Frontal cortex (tissue), 1 donor: ENCODE results near the gene MRPS15. TPM values are rescaled to one million over a fixed set of nuclear protein-coding genes. Genes with fewer than 3 reads are reported as not detected.
A peak's percentile ranks its signal among the peaks of the same experiment; 100 is the strongest.

ENCODE experiments used
- small RNA-seq: library from RNA; depleted of rRNA; stranded (forward); fragments of <200 nt; gene quantifications from one replicate; pipeline ENCODE3, GENCODE V24; 2014
- total RNA-seq: library from RNA; depleted of rRNA; stranded (reverse); fragments of >200 nt; gene quantifications from one replicate; pipeline ENCODE4 v1.2.3, GENCODE V29; 2014

Gene MRPS15
- total RNA-seq, 1 donor from 2014 or later = 15.9 TPM

Small RNA genes within 50 kb of the gene (small RNA-seq; reads per million reads assigned to genes)
- gene SNORA63C = 0.79 reads per million, percentile 58 among the genes with 10 or more reads in this experiment

Other genes starting within 250 kb of the MRPS15 start
- 80.3 TPM for gene THRAP3, start 239.9 kb downstream of the MRPS15 start, total RNA-seq
- 0.82 TPM for gene SH3D21, start 158.0 kb downstream of the MRPS15 start, total RNA-seq
- gene EVA1B, start 140.7 kb downstream of the MRPS15 start, total RNA-seq = 3.7 TPM
- gene STK40, start 78.5 kb downstream of the MRPS15 start, total RNA-seq = 10.6 TPM
- gene LSM10, start 66.5 kb downstream of the MRPS15 start, total RNA-seq = 3.3 TPM
- gene OSCP1, start 13.9 kb downstream of the MRPS15 start, total RNA-seq = 20.8 TPM
- 1.2 TPM for gene CSF3R, start 18.5 kb upstream of the MRPS15 start, total RNA-seq